Left lung (tissue), 10 donors: ENCODE measurements around the gene CCT5. TPM values are rescaled to one million over a fixed set of nuclear protein-coding genes. Genes with fewer than 3 reads are reported as not detected.
A peak's percentile ranks its signal among the peaks of the same experiment; 100 is the strongest.
"Not testable (repeated sequence)": the region's sequence is repeated elsewhere in the genome, so short reads cannot be mapped to it uniquely, and the experiment has no call there.

Source experiments
- ATAC-seq: fragments of 200-7000 bp; cut with Tn5 transposase; one replicate; pipeline ENCODE4 v1.9.1; 2020; ENCODE audit warnings: moderate library complexity
- DNase-seq, 4 donors: peaks; one replicate each; pipeline ENCODE4 v3.0.0-alpha.2; 2013 to 2020
- H3K27ac ChIP-seq, 2 donors: fragments of 200-600 bp; sonication (generic) in 1 of 2; one replicate each; pipeline versions ENCODE4 v1.5.0 to v1.8.0; 2020 to 2021
- H3K27me3 ChIP-seq, 2 donors: fragments of 200-600 bp; sonication (generic) in 1 of 2; one replicate each; pipeline versions ENCODE4 v1.5.0 to v1.8.0; 2020 to 2021
- H3K36me3 ChIP-seq, 2 donors: fragments of 200-600 bp; sonication (generic) in 1 of 2; one replicate each; pipeline versions ENCODE4 v1.5.0 to v1.8.0; 2020 to 2021
- H3K4me1 ChIP-seq, 2 donors: fragments of 200-600 bp; one replicate each; pipeline ENCODE4 v1.8.0; 2021
- H3K4me3 ChIP-seq, 2 donors: fragments of 200-600 bp; sonication (generic) in 1 of 2; one replicate each; pipeline versions ENCODE4 v1.5.0 to v1.8.0; 2020 to 2021; ENCODE audit warnings: mild to moderate bottlenecking in 1 of 2
- H3K9me3 ChIP-seq, 2 donors: fragments of 200-600 bp; sonication (generic) in 1 of 2; one replicate each; pipeline versions ENCODE4 v1.5.0 to v1.8.0; 2020 to 2021
- intact Hi-C, 2 donors: fragments of 100-400 bp; cut with DNase I; formaldehyde crosslinking; loops; one replicate each; pipeline versions ENCODE4 v1.11.2 to v1.14.2; 2022
- polyA plus RNA-seq, 6 donors: library from polyadenylated mRNA; unstranded; fragments of 120-200 nt; gene quantifications; one replicate each; pipeline ENCODE4 v1.2.1, GENCODE V29; 2013; ENCODE audit not compliant: insufficient read length in 6 of 6
- total RNA-seq, 2 donors: library from RNA; stranded (reverse); fragmentation: NEBNext Ultra II Directional; extraction: Animal tissue kit (Norgen Biotek cat#: 25700); gene quantifications; one replicate each; pipeline ENCODE4 v1.2.1, GENCODE V29; 2021
- TF ChIP-seq, protein P1 (sequence below), 2 donors: fragments of 200-600 bp; sonication (generic) in 1 of 2; IDR thresholded peaks; one replicate each; pipeline versions ENCODE4 v1.5.0 to v1.8.0; 2021; ENCODE audit warnings: antibody characterized with exemption in 2 of 2
- donor health status: DM: no; HTN: yes; CAD: no.
- donor health status: DM: no; HTN: no; CAD: no.

The CCT5 gene
- total and polyA plus RNA-seq, 8 donors, result 127 to 219 (median 197) TPM

DNA sequence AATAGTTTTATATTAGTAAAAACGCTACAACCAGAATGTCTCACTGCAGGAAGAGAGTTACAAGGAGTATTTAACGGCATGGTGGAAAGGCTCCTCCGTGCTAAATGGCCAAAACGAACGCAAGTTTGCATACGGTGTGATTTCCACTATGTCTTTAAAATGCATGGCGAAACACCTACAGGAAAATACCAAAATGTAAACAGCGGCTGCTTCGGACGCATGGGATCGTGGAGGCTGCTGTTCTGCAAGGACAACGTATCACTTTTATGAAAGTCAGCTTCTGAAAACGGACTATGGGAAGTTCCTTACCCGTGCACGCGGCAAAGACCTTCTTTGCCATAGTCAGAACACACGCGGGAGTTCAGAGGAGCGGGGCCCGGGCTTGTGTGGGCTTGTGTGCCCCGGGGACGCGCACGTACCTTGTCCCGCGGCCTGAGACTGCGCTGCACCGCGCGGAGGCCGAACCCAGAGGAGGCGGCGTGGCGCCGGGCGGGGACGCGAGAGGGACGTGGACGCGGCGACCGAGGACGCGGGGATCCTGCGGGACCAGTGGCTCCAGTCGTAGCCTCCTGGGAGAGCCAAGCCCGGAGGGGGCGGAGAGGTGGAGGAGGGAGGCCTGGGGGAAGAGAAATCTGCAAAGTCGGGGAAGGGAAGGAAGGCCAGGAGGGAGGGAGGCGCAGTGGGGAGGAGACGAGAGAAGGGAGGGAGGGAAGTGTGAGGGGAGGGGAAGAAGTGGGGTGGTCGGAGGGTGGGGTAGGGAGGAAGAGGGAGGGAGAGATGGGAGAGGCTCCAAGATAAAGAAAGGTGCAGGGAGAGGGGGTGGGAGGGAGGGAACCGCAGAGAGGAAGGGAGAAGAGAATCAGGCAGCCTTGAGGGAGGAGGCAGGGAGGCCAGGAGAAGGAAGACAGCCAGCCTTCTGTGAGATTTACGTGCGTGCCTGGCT is 57.4 kb downstream of the CCT5 start, which contains the start of gene CMBL:
TSS of gene CMBL (minus strand) at position 697 of the 943 bp plus-strand sequence. CDS start 17,140 bp downstream, outside the sequence.
- TF ChIP-seq, protein P1, sequence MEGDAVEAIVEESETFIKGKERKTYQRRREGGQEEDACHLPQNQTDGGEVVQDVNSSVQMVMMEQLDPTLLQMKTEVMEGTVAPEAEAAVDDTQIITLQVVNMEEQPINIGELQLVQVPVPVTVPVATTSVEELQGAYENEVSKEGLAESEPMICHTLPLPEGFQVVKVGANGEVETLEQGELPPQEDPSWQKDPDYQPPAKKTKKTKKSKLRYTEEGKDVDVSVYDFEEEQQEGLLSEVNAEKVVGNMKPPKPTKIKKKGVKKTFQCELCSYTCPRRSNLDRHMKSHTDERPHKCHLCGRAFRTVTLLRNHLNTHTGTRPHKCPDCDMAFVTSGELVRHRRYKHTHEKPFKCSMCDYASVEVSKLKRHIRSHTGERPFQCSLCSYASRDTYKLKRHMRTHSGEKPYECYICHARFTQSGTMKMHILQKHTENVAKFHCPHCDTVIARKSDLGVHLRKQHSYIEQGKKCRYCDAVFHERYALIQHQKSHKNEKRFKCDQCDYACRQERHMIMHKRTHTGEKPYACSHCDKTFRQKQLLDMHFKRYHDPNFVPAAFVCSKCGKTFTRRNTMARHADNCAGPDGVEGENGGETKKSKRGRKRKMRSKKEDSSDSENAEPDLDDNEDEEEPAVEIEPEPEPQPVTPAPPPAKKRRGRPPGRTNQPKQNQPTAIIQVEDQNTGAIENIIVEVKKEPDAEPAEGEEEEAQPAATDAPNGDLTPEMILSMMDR (IDR thresholded peaks at IDR 0.05), result no peak
- peaks cover 0 to 15% of the 10 kb centered on the region in 2 donors for H3K27me3 ChIP-seq
- peak within 1 kb of the TSS; percentile 48 to 50 for H3K4me3 ChIP-seq
- no peaks in the 10 kb centered on the region for H3K36me3 ChIP-seq
- intact Hi-C loops, result no loop called here
- H3K27ac ChIP-seq, result peak within 1 kb of the TSS; percentile 57 to 73
- H3K4me1 ChIP-seq, result peaks cover 0 to 15% of the 10 kb centered on the region in 2 donors
- peak; percentile 78 for ATAC-seq
- peak; percentile 56 to 90 (median 64) for DNase-seq
- H3K9me3 ChIP-seq, result no peaks in the 10 kb centered on the region

DNA sequence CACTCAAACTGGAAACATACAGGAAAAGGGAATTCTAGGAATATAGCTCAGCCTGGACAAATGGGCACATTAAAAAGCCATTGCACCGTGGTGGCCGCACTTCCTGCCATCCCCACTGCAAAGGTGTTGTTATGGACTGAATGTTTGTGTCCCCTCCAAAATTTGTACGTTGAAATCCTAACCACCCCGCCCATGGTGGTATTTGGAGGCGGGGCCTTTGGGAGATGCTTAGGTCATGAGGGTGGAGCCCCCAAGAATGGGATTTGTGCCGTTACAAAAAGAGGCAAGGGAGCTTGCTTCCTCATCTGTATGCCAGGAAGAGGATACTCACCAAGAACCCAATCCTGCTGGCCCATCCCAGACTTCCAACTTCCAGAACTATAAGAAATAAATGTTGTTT is 58.8 kb downstream of the CCT5 start:
- no peaks in the 10 kb centered on the region for H3K9me3 ChIP-seq
- H3K4me1 ChIP-seq, result peaks cover 0 to 15% of the 10 kb centered on the region in 2 donors
- intact Hi-C loops, result no loop called here
- H3K27ac ChIP-seq, result no peak overlapping the region
- ATAC-seq (no peak), DNase-seq (peak in 1 of 4 donors; percentile 10)
- H3K27me3 ChIP-seq, result peaks cover 0 to 15% of the 10 kb centered on the region in 2 donors
- TF ChIP-seq, protein P1 (IDR thresholded peaks at IDR 0.05), result no peak
- no peaks in the 10 kb centered on the region for H3K36me3 ChIP-seq
- H3K4me3 ChIP-seq, result no peak overlapping the region

DNA sequence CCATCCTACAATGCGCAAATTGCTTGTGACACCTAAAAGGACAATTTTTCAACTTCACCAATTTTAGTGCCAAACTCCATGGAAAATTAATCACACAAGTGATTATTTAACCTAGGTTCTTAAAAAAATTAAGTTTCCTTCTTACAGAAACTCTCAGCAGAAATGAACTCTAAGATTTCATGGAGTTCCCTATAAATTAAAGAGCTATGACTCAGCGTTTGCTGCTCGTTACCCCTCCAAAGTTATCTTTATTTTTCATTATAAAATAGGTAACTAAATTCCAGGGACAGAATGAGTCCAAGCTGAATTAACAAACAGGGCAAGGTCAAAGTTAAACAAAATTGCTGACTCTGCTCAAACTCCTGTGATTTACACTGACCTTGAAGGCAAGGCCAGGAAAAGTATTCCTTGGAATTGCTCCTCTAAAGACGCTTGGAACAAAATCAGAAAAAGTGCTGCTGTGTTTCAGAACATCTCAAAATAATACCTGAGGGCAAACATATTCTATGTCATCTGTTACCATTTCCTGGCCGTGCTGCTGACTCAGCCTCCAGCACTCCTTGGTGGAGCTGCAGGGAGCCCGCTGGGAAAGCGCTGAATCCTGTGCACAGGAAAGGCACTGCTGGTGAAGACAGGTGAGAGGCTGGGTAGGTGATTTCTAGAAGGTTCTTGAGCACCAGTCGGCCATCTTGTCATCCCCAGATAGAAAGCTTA is 60.1 kb downstream of the CCT5 start:
- Histone ChIP-seq H3K4me3 (no peak overlapping the region), H3K27ac (no peak overlapping the region), H3K9me3 (no peaks in the 10 kb centered on the region), H3K36me3 (no peaks in the 10 kb centered on the region), H3K4me1 (peaks cover 0 to 15% of the 10 kb centered on the region in 2 donors), H3K27me3 (peaks cover 0 to 15% of the 10 kb centered on the region in 2 donors)
- TF ChIP-seq, protein P1 (IDR thresholded peaks at IDR 0.05), result no peak
- intact Hi-C loops, result no loop called here
- DNase-seq, result peak in 1 of 4 donors; percentile 38
- ATAC-seq, result no peak

DNA sequence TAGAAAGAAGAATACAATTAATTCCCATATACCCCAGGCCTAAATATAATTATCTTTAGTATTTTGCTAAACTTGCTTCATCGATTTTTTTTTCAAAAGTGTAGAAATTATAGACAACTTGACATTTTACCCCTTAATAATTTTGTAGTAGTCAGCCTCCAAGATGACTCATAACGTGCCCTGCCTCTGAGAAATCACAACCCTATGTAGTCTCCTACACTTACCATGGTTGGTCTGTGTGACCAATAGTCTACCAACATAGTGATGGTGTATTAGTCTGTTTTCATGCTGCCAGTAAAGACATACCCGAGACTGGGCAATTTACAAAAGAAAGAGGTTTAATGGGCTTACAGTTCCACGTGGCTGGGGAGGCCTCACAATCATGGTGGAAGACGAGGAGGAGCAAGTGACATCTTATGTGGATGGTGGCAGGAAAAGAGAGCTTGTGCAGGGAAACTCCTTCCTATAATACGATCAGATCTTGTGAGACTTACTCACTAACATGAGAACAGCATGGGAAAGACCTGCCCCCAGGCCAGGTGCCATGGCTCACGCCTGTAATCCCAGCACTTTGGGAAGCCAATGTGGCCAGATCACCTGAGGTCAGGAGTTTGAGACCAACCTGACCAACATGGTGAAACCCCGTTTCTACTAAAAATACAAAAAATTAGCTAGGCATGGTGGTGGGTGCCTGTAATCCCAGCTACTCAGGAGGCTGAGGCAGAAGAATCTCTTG is 60.9 kb downstream of the CCT5 start:
- H3K9me3 ChIP-seq, H3K36me3 ChIP-seq, H3K4me3 ChIP-seq, H3K27ac ChIP-seq, intact Hi-C loops, ATAC-seq: not testable (repeated sequence)
- Histone ChIP-seq H3K27me3 (peaks cover 0 to 15% of the 10 kb centered on the region in 2 donors), H3K4me1 (peaks cover 0 to 15% of the 10 kb centered on the region in 2 donors)
- DNase-seq, result peak in 1 of 4 donors; percentile 27
